ENCODE results near the gene C17orf58.

DNA sequence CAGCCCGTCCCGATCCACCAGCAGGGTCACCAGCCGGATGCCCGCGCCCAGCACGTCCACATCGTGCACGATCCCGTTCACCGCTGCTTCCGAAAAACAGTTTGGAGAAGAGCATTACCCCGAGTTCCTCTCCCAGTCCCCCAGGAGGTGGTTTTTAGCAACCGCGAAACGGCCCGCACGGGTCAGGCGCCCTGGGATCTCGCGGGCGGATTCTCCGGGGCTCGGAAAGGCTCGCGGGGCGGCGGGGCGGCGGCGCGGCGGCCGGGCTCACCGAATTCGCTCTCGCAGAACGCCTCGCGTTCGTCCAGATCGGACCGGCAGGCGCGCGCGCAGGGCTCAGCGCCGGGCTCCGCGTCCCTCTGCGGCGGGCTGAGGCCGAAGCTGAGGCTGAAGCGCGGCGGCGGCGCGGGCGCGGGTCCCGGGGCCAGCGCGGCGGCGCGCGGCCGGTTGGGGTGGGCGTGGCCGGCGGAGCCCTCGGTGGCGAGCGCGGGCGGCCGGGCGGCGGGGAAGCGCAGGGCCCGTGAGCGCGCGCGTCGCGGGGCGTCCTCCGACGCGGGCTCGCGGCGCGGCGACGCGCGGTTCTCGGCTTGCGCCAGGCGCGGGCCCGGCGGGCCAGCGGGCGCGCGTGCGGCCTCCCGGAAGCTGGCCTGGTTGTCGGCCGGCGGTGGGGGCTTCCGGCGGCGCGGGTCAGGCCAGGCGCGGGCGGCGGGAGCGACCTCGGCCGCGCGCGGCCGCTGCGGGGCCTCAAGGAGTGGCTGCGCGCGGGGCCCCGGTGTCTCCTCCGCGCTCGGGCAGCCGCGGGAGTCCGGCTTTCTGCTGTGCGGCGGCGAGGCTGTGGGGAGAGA lies 2.9 kb downstream of the C17orf58 start:
- TF ChIP-seq EZH2 (IDR thresholded peaks at IDR 0.05) (no peak), POLR2AphosphoS5 (IDR thresholded peaks at IDR 0.05; ENCODE audit: borderline replicate concordance, low read depth, low read length) (peak; percentile 36; the same call in 1 of the 2 replicates), FOXP2 (optimal IDR thresholded peaks at IDR 0.05; ENCODE audit: control extremely low read depth, extremely low read length, insufficient read depth) (no peak)
